Progenitor cell of endocrine pancreas (in vitro differentiated cells): ENCODE data around the gene CYTH1. TPM values are rescaled to one million over a fixed set of nuclear protein-coding genes. Genes with fewer than 3 reads are reported as not detected.

Source experiments
- DNase-seq: peaks from one replicate; pipeline ENCODE4 v3.0.0; 2021; ENCODE audit warnings: low spot score; ENCODE audit not compliant: unreplicated experiment
- H3K27ac Mint-ChIP-seq: 2 replicates; pipeline ENCODE4 v1.8.0; 2021; ENCODE audit warnings: mild to moderate bottlenecking, moderate library complexity, mixed read lengths
- H3K27me3 Mint-ChIP-seq: 2 replicates; pipeline ENCODE4 v1.8.0; 2021; ENCODE audit warnings: mixed read lengths
- H3K36me3 Mint-ChIP-seq: 2 replicates; pipeline ENCODE4 v1.8.0; 2022; ENCODE audit warnings: mixed read lengths; ENCODE audit not compliant: insufficient read depth
- H3K4me1 Mint-ChIP-seq: 2 replicates; pipeline ENCODE4 v1.8.0; 2021; ENCODE audit warnings: low read depth, mixed read lengths
- H3K4me3 Mint-ChIP-seq: 2 replicates; pipeline ENCODE4 v1.8.0; 2021; ENCODE audit warnings: low read depth, mild to moderate bottlenecking, moderate library complexity, mixed read lengths
- H3K9me3 Mint-ChIP-seq: 2 replicates; pipeline ENCODE4 v1.8.0; 2021; ENCODE audit warnings: low read depth, mixed read lengths
- CTCF ChIP-seq: fragments of 200-600 bp; sonication (generic); IDR thresholded peaks from one replicate; pipeline ENCODE4 v1.5.0; 2021; ENCODE audit warnings: antibody characterized with exemption, mild to moderate bottlenecking; ENCODE audit not compliant: unreplicated experiment
- total RNA-seq: library from RNA; stranded (reverse); gene quantifications from 2 replicates; pipeline ENCODE4 v1.2.1, GENCODE V29; 2021

The CYTH1 gene
- total RNA-seq, 1 donor from 2014 or later = 33.3 TPM

GRCh38 chr17:78652913-78653312 lies 129.2 kb downstream of the CYTH1 start:
- Mint-ChIP-seq H3K4me3 (no peak overlapping the region), H3K4me1 (no peaks in the 10 kb centered on the region), H3K27me3 (peaks cover 26% of the 10 kb centered on the region), H3K27ac (no peak overlapping the region), H3K9me3 (no peaks in the 10 kb centered on the region), H3K36me3 (no peaks in the 10 kb centered on the region)
- no peak for TF ChIP-seq CTCF
- no peak for DNase-seq

- Mint-ChIP-seq H3K27ac (no peak overlapping the region), H3K36me3 (no peaks in the 10 kb centered on the region), H3K4me3 (no peak overlapping the region), H3K9me3 (no peaks in the 10 kb centered on the region), H3K4me1 (no peaks in the 10 kb centered on the region), H3K27me3 (peaks cover 31% of the 10 kb centered on the region)
- no peak for TF ChIP-seq CTCF
- no peak for DNase-seq
Observed at GRCh38 chr17:78652024-78652423, 130.0 kb downstream of the CYTH1 start.

- Mint-ChIP-seq H3K27ac (no peak overlapping the region), H3K36me3 (no peaks in the 10 kb centered on the region), H3K4me1 (no peaks in the 10 kb centered on the region), H3K4me3 (no peak overlapping the region), H3K9me3 (no peaks in the 10 kb centered on the region), H3K27me3 (peaks cover 31% of the 10 kb centered on the region)
- no peak for DNase-seq
- TF ChIP-seq CTCF = no peak
Observed at GRCh38 chr17:78651554-78651953, 130.5 kb downstream of the CYTH1 start.

- H3K9me3 Mint-ChIP-seq = no peaks in the 10 kb centered on the region
- H3K36me3 Mint-ChIP-seq = no peaks in the 10 kb centered on the region
- no peak for TF ChIP-seq CTCF
- no peak for DNase-seq
- H3K27ac Mint-ChIP-seq = no peak overlapping the region
- H3K4me3 Mint-ChIP-seq = no peak overlapping the region
- H3K27me3 Mint-ChIP-seq = peaks cover 40% of the 10 kb centered on the region
- no peaks in the 10 kb centered on the region for H3K4me1 Mint-ChIP-seq
Observed at GRCh38 chr17:78650093-78650715, 131.9 kb downstream of the CYTH1 start.

GRCh38 chr17:78648293-78648692 lies 133.8 kb downstream of the CYTH1 start:
- no peak overlapping the region for H3K27ac Mint-ChIP-seq
- H3K4me1 Mint-ChIP-seq = no peaks in the 10 kb centered on the region
- no peaks in the 10 kb centered on the region for H3K9me3 Mint-ChIP-seq
- peaks cover 32% of the 10 kb centered on the region for H3K27me3 Mint-ChIP-seq
- TF ChIP-seq CTCF = no peak
- no peak for DNase-seq
- H3K36me3 Mint-ChIP-seq = no peaks in the 10 kb centered on the region
- no peak overlapping the region for H3K4me3 Mint-ChIP-seq
